GM19238 (cell line): Measurements from ENCODE around the gene SRD5A2.

ENCODE experiments used
- DNase-seq: peaks from one replicate; pipeline ENCODE4 v3.0.0; 2011; ENCODE audit warnings: low spot score; ENCODE audit not compliant: insufficient read length

The SRD5A2 gene, protein sequence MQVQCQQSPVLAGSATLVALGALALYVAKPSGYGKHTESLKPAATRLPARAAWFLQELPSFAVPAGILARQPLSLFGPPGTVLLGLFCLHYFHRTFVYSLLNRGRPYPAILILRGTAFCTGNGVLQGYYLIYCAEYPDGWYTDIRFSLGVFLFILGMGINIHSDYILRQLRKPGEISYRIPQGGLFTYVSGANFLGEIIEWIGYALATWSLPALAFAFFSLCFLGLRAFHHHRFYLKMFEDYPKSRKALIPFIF

DNA sequence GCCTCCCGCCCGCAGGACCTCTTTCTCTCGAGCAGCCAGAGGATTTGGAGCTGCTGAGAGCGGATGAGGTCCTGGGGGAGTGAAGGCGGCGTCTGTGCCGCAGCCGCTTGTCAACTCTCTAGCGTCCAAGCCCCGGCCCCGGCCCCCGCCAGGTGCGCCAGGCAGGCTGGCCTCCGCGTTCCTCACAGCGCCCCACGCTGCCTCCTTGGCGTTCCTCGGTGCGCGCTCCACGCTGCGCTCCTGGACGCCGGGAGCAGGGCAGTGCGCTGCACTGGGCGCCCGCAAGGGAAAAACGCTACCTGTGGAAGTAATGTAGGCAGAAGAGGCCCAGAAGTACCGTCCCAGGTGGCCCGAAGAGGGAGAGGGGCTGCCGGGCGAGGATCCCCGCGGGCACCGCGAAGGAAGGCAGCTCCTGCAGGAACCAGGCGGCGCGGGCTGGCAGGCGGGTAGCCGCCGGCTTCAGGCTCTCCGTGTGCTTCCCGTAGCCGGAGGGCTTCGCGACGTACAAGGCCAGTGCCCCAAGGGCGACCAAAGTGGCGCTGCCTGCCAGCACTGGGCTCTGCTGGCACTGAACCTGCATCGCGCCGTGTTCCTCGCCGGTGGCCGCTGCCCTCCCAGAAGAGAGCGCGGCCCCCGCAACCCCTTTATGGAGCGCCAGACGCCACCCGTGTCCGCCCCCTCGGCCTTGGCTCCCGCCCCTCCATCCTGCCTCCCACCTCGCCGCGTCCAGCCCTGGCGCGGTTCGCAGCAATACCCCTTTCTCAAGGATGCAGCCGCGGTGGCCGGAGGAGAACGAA is at the start of gene SRD5A2:
TSS of gene SRD5A2 (minus strand) at position 618 of the 797 bp plus-strand sequence. CDS start at position 580, 38 bp downstream.
- no peak for DNase-seq

DNA sequence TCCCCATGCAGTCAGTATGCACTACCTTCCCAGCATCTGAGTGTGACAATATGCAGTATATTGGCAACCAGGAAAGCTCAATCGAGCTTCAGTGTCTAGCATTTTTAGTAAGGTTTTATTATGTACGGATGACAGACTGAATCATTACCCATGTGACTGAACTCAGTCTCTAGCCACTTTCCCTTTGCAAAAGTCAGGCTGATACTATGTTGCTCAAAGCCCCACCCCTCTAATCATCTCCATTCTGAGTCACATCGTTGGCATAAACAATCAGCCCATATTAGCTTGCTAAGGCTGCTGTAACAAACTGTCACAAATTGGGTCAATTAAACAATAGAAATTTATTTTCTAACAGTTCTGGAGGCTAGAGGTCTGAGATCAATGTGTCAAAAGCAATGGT is 25.8 kb upstream of the SRD5A2 start:
- DNase-seq = no peak

DNA sequence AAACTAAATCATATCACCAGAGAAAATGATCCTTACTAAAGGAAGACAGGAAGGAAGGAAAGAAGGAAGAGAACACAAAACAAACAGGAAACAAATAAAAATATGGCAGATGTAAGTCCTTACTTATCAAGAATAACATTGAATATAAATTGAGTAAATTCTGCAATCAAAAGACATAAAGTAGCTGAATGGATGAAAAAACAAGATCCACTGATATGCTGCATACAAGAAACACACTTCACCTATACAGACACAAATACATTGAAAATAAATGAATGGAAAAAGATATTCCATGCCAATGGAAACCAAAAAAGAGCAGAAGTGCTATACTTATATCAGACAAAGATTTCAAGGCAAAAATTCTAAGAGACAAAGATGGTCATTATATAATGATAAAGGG is 18.0 kb upstream of the SRD5A2 start:
- no peak for DNase-seq

DNA sequence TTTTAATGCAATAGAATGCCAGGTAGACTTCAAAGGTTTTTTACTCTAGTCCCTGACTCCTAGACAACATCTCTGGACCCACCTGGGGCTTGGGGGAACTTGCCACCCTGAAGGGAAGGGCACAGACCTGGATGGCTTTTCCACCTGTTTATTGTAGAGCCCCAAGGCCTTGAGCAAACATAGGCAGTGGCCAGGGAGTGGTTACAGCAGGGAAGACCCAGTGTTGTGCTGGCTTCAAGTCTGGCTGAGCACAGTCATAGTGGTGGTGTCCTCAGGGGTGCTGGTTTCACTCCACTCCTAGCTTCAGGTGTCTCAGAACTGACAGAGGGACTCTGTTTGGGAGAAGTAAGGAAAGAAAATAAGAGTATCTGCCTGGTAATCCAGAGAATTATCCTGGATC is 5.5 kb upstream of the SRD5A2 start:
- no peak for DNase-seq

DNA sequence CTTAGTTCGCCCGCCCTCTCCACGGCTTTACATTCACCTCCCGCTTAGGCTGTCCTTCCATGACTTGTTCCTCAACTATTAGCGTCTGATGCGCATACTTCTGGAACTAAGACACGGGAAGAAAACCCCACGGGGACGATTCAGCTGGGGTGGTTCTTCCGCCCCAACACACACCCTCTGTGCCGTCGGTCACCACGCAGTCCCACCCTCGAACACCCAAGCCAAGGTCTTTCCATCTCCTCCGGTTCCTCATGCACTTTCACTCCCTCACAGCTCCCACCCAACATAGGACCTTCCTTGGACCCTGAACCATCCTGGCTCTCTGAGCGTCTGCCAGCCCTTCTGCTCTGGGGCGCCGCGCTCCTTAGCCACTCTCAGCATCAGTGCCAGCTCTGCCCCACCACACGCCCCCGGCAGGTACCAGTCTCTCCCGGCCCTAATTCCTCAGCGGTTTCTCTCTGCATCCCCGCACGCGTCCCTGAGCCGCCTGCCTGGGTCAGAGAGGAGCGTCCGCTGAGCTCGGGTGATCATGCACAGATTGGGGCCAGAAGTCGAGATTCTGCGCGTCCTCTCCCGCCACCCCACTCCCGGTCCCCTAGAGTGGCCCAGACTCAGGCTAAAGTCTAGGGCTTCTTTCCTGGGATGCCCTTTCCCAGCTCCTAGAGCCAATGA is 522 bp upstream of the SRD5A2 start:
- no peak for DNase-seq

DNA sequence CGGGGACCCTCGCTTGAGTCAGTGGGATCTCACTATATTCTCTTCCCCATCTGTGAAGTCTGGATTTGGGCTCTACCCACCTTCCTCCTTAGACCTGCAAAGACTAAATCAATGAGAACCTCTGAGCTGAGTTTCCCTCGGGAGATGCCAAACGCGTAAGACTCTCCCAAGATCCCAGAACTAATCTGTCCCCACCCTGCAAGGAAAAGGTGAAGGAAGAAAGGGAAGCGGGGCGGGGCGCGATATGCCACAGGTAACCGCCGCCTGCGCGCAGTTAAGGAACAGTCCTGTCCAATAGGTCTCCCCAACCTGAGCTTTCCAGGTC is 780 bp downstream of the SRD5A2 start:
- DNase-seq = no peak

DNA sequence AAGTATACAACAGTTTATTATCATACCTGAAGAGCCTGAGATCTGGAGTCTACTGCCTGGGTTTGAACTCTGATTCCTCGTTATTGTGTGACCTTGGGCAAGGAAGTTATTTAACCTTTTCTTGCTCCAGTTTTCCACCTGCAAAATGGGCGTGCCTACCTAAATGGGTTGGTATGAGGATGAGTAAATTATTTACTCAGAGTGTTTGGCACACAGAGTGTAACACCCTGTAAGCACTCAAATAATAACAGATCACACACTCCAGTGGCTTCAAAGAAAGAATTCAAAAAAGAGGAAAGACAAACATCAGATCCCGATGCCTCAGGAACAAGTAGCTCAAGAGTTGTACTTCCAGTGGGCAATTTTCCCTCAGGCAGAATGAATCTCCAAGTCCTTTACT is 2.4 kb downstream of the SRD5A2 start:
- DNase-seq = no peak

DNA sequence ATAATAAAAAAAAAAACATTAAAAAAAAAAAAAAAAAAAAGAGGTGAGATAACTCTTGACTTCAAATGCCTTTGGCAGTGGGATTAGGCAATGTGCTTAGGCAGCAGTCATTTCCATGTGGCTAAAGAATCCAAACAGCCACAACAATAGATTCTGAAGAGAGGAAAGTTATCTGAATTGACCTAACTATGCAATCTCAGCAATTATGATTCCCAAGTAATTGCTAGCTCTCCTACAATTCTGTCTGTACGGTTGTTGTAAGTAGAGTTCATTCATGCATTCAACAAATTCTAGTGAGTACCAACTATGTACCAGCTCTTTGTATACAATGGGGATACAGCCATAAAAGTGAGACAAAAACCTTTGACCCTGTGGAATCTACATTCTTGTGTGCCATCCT is 3.6 kb downstream of the SRD5A2 start:
- DNase-seq = no peak

DNA sequence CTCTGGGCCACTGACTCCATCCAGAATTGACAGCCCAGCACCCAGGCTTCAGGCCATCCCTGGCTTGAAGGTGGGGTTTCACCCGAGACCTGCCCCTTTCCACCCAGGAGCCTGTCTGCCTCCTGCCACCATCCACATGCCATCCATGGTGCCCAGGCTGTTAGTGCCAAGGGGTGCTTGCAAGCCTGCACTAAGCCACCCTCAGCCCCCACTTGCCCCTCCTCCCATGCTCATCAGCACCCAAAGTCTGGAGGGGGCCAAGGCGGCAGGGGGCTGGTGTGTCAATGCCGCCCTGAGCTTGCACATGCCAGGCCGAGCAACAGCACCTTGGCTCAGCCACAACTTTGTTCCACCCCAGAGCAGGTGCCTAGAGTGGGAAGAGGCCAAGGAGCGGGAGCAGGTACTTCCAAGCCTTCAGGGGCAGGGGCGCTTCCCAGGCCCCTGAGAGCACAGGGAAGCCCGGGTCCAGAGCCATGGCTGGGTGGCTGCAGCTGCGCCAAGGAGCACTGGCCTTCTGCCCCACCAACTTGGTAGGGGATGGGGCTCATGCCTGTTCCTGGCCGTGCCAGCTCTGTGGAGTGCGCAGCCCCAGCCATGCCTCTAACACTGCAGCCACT is 12.0 kb downstream of the SRD5A2 start:
- no peak for DNase-seq

DNA sequence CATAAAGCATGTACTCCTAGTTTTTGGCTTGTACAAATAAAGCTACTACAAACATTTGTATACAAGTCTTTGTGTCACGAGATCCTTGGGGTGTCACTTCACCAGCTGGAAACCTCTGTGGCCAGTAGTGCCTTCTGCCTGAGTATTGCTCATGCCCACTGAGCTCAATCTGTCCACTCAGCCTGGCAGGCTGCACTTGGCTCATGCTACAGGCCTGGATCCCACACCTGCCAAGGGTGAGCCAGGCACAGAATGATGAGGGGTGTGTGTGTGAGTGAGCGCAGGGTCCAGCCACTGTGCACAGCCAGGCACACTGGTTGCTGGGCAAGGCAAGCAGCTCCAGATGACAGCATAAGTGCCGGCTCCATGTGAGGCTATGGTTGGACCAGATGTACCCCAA is 13.1 kb downstream of the SRD5A2 start:
- DNase-seq = no peak

DNA sequence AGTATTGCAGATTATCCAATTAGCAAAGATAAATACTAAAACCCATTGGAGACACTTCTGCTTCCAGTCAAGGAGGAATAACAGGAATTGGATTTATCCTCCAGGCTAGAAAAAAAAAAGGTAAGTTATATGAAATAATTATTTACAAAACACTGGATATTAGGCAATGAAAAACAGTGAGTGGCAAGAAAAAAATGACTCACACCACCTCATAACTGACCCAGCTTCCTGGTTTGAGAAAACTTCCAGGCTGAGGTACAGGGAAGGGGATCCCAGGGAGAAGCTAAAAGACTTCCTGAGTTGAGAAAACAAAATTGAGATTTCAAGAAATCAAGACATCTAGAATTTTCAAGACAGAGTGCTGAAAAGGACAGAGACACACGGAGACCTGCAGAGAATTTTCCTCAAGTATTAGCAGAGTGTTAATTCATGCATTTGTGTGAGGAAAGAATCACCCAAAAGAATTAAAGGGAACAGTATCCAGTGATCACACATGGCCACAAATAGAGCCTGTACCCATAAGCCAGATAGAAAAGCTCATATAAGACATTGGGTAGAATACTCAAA is 17.4 kb downstream of the SRD5A2 start:
- DNase-seq = no peak

DNA sequence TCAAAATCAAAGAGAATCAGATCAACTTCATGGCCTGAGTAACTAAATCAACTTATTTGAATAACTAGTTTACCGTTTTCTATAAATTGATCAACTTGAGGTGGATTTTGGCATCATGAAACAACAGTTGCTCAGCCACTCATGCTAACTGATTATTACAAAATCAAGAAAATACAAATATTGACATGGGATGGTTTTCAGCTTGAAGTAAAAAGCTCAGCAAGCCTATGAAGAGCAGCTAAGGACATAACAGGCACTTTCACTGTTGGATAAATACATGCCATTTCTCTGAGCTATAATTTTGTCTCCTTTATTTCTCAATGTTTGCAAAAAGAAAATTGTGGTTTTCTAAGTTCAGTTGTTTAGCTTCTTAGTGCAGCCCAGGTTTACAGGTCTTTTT is 18.9 kb downstream of the SRD5A2 start:
- no peak for DNase-seq

DNA sequence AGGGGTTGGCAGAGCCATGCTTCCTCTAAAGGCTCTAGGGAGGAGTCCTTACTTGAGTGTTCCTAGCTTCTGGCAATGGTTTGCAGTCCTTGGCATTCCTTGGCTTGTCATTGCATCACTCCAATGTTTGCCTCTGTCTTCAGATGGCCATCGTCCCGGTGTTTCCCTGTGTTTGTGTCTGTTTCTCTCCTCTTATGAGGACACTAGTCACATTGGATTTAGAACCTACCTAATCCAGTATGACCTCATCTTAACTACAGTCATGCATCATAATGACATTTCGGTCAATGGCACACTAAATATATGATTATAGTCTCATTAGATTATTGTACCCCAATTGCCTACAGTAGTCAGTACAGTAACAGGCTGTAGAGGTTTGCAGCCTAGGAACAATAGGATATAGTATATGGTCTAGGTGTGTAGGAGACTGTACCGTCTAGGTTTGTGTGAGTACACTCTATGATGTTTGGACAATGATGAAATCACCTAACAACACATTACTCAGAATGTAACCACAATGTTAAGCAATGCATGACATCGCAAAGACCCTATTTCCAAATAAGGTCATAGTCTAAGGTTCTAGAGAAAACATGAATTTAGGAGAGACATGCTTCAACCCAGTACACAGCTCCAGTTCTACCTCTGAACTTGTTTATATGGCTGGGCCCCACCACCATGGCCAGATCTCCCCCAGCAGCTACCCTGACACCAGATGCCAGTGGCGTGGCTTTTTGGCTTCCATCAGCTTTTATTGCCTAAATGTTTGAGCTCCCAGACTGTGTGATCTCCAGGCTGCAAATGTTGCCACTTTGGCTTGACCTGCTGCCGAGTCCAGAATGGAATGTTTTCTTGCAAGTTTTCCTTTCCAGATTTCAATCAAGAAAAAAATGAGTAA is 22.1 kb downstream of the SRD5A2 start:
- DNase-seq = no peak

DNA sequence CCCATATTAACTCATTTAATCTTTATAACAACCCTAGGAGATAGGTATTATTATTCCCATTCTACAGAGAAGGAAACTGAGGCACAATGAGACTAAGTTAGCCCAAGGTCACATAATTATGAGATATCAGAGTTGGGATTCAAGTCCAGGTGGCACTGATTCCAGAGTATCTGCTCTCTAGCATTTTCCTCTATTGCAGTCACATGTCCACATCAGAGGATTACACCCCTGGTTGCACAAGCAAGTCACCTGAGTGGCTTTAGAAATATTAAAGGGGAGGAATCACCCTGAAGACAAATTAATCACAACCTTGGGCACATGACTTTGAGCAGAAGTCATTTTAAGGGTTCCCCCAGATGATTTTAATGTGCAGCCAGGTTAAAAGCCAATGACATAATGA is 23.8 kb downstream of the SRD5A2 start:
- DNase-seq = no peak

DNA sequence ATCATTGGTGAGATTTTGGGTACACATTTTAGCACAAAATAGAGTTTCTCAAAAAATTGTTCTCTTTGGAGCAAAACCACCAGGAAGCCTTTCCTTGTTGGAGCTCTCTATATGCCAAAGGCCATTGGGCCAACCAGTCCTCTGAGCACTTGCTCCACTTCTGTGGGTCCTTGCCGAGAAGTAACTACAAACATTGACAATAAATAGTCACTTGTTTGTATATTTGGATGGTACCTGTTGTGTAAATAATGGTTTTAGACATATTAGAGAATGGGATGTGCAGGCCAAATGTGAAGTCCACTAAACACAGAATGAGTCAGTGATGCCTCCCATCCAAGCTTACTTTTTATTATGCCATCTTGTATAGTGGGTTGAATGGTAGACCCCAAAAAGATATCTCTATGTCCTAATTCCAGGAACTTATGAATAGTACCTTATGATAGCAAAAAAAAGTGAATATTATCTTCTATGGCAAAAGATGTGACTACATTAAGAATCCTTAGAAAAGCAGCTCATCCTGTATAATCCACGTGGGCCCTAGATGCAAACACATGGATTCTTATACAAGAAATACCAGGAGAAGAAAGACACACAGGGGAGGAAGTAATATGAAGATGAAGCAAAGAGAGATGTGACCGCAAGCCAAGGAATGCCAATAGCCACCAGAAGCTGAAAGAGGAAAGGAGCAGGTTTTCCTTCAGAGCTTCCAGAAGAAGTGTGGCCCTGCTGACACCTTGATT is 24.6 kb downstream of the SRD5A2 start:
- no peak for DNase-seq

DNA sequence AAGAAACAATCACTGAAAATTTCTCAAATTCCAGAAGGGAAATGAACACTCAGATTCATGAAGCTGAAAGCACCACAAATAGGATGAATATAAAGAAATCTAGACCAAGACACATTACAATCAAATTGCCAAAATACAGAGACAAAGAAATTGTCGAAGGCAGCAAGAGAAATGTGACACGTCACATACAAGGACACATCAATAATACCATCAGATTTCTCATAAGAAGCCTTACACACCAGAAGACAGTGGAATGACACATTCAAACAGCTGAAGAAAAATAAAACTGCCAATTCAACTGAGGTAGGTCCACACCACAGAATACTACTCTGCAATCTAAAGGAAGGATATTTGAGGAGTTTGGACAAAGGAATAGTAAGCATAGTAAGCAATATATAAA is 27.4 kb downstream of the SRD5A2 start:
- no peak for DNase-seq

DNA sequence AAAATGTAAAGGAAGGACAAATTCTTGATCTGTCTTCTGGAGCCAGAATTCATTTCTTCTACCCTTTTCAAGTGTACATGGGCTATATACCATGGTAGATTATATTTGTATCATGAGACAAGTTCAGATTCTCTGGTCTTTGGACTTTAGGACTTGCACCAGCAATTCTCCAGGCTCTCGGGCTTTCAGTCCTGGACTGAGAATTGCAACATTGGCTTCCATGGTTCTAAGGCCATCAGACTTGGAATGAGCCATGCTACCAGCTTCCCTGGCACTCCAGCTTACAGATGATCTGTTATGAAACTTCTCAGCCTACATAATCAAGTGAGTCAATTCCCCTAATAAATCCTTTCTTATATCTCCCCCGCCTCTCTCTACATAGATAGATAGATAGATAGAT is 33.3 kb downstream of the SRD5A2 start:
- no peak for DNase-seq

DNA sequence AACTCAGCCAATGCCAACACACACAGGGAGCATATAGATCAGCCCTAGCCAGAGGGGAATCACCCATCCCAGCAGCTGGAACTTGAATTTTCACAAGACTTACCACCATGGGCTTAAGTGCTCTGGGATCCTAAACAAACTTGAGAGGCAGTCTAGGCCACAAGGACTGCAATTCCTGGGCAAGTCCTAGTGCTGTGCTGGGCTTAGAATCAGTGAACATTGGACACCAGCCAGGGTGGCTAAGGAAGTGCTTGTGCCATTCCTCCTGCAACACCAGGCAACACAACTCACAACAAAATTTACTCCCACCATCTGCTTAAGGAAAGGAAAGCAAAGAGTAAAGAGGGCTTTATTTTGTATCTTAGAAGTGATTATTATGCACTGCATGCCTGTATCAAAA is 38.9 kb downstream of the SRD5A2 start:
- no peak for DNase-seq

DNA sequence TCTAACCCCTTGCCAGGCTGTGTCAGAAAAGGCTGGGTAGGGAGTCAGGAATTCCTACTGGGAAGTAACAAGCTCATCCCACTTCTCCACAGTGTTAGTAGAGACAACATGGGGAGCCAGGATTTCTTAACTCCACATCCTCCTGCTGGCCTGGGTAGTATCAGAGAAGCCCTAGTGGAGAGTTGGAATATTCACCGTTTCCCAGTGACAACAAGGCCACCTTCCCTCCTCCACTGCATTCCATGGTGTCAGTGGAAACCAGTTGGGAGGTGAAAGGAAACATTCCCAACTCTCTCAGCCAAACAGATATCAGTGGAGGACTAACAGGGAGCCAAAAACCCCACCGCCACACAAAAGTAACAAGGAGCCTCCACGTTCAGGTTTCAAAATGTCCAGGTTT is 41.2 kb downstream of the SRD5A2 start:
- DNase-seq = no peak

DNA sequence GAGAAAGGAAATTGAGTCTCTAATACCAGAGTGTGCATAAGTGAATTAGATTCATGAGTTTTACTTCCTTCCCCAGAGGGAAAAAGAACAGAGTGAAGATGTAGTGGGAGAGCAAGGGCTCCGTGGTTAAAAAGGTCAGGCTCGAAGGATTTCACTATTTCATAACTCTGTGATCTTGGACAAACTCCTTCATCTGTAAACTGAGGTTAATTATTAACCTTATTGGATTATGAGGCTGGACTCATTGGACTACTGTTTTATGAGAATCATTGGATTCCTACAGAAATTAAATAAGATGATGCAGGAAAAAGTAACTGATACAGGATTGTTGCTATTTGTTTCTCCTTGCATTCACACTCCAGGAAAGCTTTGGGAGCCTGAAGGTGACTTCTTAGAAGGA is 45.0 kb downstream of the SRD5A2 start:
- no peak for DNase-seq
